Gastrocnemius medialis (tissue), 4 donors: ENCODE data around the gene CNFN.

Experiments used
- POLR2A ChIP-seq, 2 donors: fragments of 450-650 bp; IDR thresholded peaks; one replicate each; pipeline ENCODE4 v1.6.1; 2017; ENCODE audit warnings: antibody characterized with exemption in 2 of 2, mild to moderate bottlenecking in 2 of 2, moderate library complexity in 2 of 2
- TF ChIP-seq, protein P1 (sequence below), 5 experiments: fragments of 450-650 bp in 3 of 5; fragments of 200-600 bp in 2 of 5; sonication (generic) in 2 of 5; IDR thresholded peaks in 4 of 5; conservative IDR thresholded peaks in 1 of 5; 1 replicate in 4 of 5; 2 replicates in 1 of 5; pipeline ENCODE4 v1.5.1; 2016 to 2019; ENCODE audit warnings: antibody characterized with exemption in 5 of 5, mild to moderate bottlenecking in 3 of 5, moderate library complexity in 3 of 5

DNA sequence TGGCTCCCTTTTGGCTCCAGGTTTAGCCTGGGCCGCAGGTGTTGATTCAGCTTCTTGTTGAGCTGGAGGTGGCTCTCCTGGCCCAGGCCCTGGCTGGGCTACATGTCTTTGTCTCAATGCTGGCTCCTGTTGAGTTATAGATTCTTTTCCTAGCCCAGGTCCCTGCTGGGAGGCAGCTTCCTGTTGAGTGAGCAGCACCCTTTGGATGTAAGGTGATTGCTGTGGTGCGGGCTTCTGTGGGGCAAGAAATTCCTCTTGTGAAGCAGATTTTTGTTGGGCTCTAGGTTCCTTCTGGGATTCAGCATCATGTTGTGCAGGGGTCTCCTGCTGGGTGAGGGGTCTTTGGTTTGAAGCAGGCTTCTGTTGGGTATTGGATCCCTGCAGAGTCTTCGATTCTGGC lies 36.5 kb upstream of the CNFN start:
- TF ChIP-seq POLR2A (IDR thresholded peaks at IDR 0.05) = no peak
- TF ChIP-seq, protein P1, sequence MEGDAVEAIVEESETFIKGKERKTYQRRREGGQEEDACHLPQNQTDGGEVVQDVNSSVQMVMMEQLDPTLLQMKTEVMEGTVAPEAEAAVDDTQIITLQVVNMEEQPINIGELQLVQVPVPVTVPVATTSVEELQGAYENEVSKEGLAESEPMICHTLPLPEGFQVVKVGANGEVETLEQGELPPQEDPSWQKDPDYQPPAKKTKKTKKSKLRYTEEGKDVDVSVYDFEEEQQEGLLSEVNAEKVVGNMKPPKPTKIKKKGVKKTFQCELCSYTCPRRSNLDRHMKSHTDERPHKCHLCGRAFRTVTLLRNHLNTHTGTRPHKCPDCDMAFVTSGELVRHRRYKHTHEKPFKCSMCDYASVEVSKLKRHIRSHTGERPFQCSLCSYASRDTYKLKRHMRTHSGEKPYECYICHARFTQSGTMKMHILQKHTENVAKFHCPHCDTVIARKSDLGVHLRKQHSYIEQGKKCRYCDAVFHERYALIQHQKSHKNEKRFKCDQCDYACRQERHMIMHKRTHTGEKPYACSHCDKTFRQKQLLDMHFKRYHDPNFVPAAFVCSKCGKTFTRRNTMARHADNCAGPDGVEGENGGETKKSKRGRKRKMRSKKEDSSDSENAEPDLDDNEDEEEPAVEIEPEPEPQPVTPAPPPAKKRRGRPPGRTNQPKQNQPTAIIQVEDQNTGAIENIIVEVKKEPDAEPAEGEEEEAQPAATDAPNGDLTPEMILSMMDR (IDR thresholded peaks at IDR 0.05 in 4 of 5, conservative IDR thresholded peaks at IDR 0.05 in 1 of 5) = no peak
